Measurements from ENCODE around the gene TMEM116.
"Not testable (repeated sequence)": the region's sequence is repeated elsewhere in the genome, so short reads cannot be mapped to it uniquely, and the experiment has no call there.

TMEM116 gene

GRCh38 chr12:111997300-111997699 is 15.7 kb downstream of the TMEM116 start:
- H2BK120ac ChIP-seq (ENCODE audit: insufficient read depth, low read length, poor library complexity), result no peak overlapping the region
- H3K36me3 ChIP-seq (ENCODE audit: control insufficient read depth in 1 of 2, insufficient read depth in 2 of 2, low read length in 2 of 2), result peaks cover 0 to 1% of the 10 kb centered on the region in 2 experiments
- H3K4me3 ChIP-seq (ENCODE audit: low read depth, low read length), result no peak overlapping the region
- H3K27me3 ChIP-seq (ENCODE audit: insufficient read depth, low read length), result no peaks in the 10 kb centered on the region
- H3K23ac ChIP-seq (ENCODE audit: low read length), result no peak overlapping the region
- no peak overlapping the region for H2BK12ac ChIP-seq (ENCODE audit: low read length)
- WGBS (ENCODE audit: extremely low coverage, insufficient coverage, insufficient read length), result no CpG with 5 or more reads among the region's 2 CpGs
- H3K9ac ChIP-seq (ENCODE audit: low read length), result no peak overlapping the region
- H3K27ac ChIP-seq (ENCODE audit: low read depth, low read length), result no peak overlapping the region
- no peak overlapping the region for H4K8ac ChIP-seq (ENCODE audit: low read depth, low read length)
- H3K18ac ChIP-seq (ENCODE audit: low read length), result no peak overlapping the region
- no peak overlapping the region for H3K4me2 ChIP-seq (ENCODE audit: low read length)
- H3K79me2 ChIP-seq (ENCODE audit: control insufficient read depth, insufficient read depth, low read length, poor library complexity), result no peaks in the 10 kb centered on the region
- H2AFZ ChIP-seq (ENCODE audit: insufficient read depth, low read length, poor library complexity), result no peak overlapping the region
- no peak overlapping the region for H2BK5ac ChIP-seq (ENCODE audit: low read depth, low read length, poor library complexity)
- H3K79me1 ChIP-seq (ENCODE audit: low read length), result no peaks in the 10 kb centered on the region
- no peak overlapping the region for H3K4ac ChIP-seq (ENCODE audit: low read depth, low read length)
- H4K12ac ChIP-seq (ENCODE audit: low read depth, low read length), result no peak overlapping the region
- DNase-seq, result no peak
- no peak overlapping the region for H3K14ac ChIP-seq (ENCODE audit: low read length)
- no peaks in the 10 kb centered on the region for H3K9me3 ChIP-seq (ENCODE audit: insufficient read depth, low read depth, low read length)
- H2AK5ac ChIP-seq (ENCODE audit: low read length), result no peak overlapping the region
- no peak overlapping the region for H4K91ac ChIP-seq (ENCODE audit: low read depth, low read length)
- H3K4me1 ChIP-seq (ENCODE audit: control insufficient read depth in 1 of 2, insufficient read depth in 2 of 2, low read length in 2 of 2), result peaks cover 0 to 4% of the 10 kb centered on the region in 2 experiments

- no peak overlapping the region for H2BK120ac ChIP-seq (ENCODE audit: insufficient read depth, low read length, poor library complexity)
- H3K4me1 ChIP-seq (ENCODE audit: control insufficient read depth in 1 of 2, insufficient read depth in 2 of 2, low read length in 2 of 2), result peaks cover 0 to 4% of the 10 kb centered on the region in 2 experiments
- no peak overlapping the region for H3K4me3 ChIP-seq (ENCODE audit: low read depth, low read length)
- H3K14ac ChIP-seq (ENCODE audit: low read length), result no peak overlapping the region
- H2AFZ ChIP-seq (ENCODE audit: insufficient read depth, low read length, poor library complexity), result no peak overlapping the region
- no peak for DNase-seq
- H3K79me1 ChIP-seq (ENCODE audit: low read length), result no peaks in the 10 kb centered on the region
- no peak overlapping the region for H3K23ac ChIP-seq (ENCODE audit: low read length)
- H3K79me2 ChIP-seq (ENCODE audit: control insufficient read depth, insufficient read depth, low read length, poor library complexity), result no peaks in the 10 kb centered on the region
- H3K36me3 ChIP-seq (ENCODE audit: control insufficient read depth in 1 of 2, insufficient read depth in 2 of 2, low read length in 2 of 2), result no peaks in the 10 kb centered on the region
- no peak overlapping the region for H2AK5ac ChIP-seq (ENCODE audit: low read length)
- H3K27ac ChIP-seq (ENCODE audit: low read depth, low read length), result no peak overlapping the region
- H3K4me2 ChIP-seq (ENCODE audit: low read length), result no peak overlapping the region
- H4K91ac ChIP-seq (ENCODE audit: low read depth, low read length), result no peak overlapping the region
- WGBS (ENCODE audit: extremely low coverage, insufficient coverage, insufficient read length), result no CpG with 5 or more reads among the region's 1 CpG
- H3K9me3 ChIP-seq (ENCODE audit: insufficient read depth, low read depth, low read length), result no peaks in the 10 kb centered on the region
- H3K9ac ChIP-seq (ENCODE audit: low read length), result no peak overlapping the region
- H2BK5ac ChIP-seq (ENCODE audit: low read depth, low read length, poor library complexity), result no peak overlapping the region
- no peak overlapping the region for H3K18ac ChIP-seq (ENCODE audit: low read length)
- H3K27me3 ChIP-seq (ENCODE audit: insufficient read depth, low read length), result no peaks in the 10 kb centered on the region
- no peak overlapping the region for H4K8ac ChIP-seq (ENCODE audit: low read depth, low read length)
- H2BK12ac ChIP-seq (ENCODE audit: low read length), result no peak overlapping the region
- H3K4ac ChIP-seq (ENCODE audit: low read depth, low read length), result no peak overlapping the region
- no peak overlapping the region for H4K12ac ChIP-seq (ENCODE audit: low read depth, low read length)
These were observed 17.0 kb downstream of the TMEM116 start for GRCh38 chr12:111995782-111996480.

GRCh38 chr12:111994211-111995111 is 18.5 kb downstream of the TMEM116 start:
- H4K91ac ChIP-seq (ENCODE audit: low read depth, low read length); H3K79me2 ChIP-seq (ENCODE audit: control insufficient read depth, insufficient read depth, low read length, poor library complexity); H4K8ac ChIP-seq (ENCODE audit: low read depth, low read length); H2AK5ac ChIP-seq (ENCODE audit: low read length); H3K4ac ChIP-seq (ENCODE audit: low read depth, low read length); H3K36me3 ChIP-seq (ENCODE audit: control insufficient read depth in 1 of 2, insufficient read depth in 2 of 2, low read length in 2 of 2); H3K9ac ChIP-seq (ENCODE audit: low read length); H3K4me3 ChIP-seq (ENCODE audit: low read depth, low read length); H2BK12ac ChIP-seq (ENCODE audit: low read length); H3K9me3 ChIP-seq (ENCODE audit: insufficient read depth, low read depth, low read length); H3K27ac ChIP-seq (ENCODE audit: low read depth, low read length); H3K79me1 ChIP-seq (ENCODE audit: low read length); H2BK5ac ChIP-seq (ENCODE audit: low read depth, low read length, poor library complexity); H2AFZ ChIP-seq (ENCODE audit: insufficient read depth, low read length, poor library complexity); H3K23ac ChIP-seq (ENCODE audit: low read length); H3K18ac ChIP-seq (ENCODE audit: low read length); H4K12ac ChIP-seq (ENCODE audit: low read depth, low read length); H3K14ac ChIP-seq (ENCODE audit: low read length); H3K27me3 ChIP-seq (ENCODE audit: insufficient read depth, low read length); H3K4me1 ChIP-seq (ENCODE audit: control insufficient read depth in 1 of 2, insufficient read depth in 2 of 2, low read length in 2 of 2): not testable (repeated sequence)
- DNase-seq, result peak; percentile 53 to 90
- WGBS (ENCODE audit: extremely low coverage, insufficient coverage, insufficient read length), result no CpG with 5 or more reads among the region's 17 CpGs
- peak overlapping the region; percentile 34 for H3K4me2 ChIP-seq (ENCODE audit: low read length)
- H2BK120ac ChIP-seq (ENCODE audit: insufficient read depth, low read length, poor library complexity), result peak overlapping the region; percentile 33

GRCh38 chr12:111993292-111994150 is 19.4 kb downstream of the TMEM116 start:
- Histone ChIP-seq H3K36me3 (ENCODE audit: control insufficient read depth in 1 of 2, insufficient read depth in 2 of 2, low read length in 2 of 2) (no peaks in the 10 kb centered on the region), H3K4me2 (ENCODE audit: low read length) (no peak overlapping the region), H3K4me3 (ENCODE audit: low read depth, low read length) (no peak overlapping the region), H3K9me3 (ENCODE audit: insufficient read depth, low read depth, low read length) (no peaks in the 10 kb centered on the region), H3K27ac (ENCODE audit: low read depth, low read length) (no peak overlapping the region), H2BK5ac (ENCODE audit: low read depth, low read length, poor library complexity) (no peak overlapping the region), H3K14ac (ENCODE audit: low read length) (no peak overlapping the region), H3K79me2 (ENCODE audit: control insufficient read depth, insufficient read depth, low read length, poor library complexity) (no peaks in the 10 kb centered on the region), H4K8ac (ENCODE audit: low read depth, low read length) (no peak overlapping the region), H4K91ac (ENCODE audit: low read depth, low read length) (no peak overlapping the region), H3K4ac (ENCODE audit: low read depth, low read length) (no peak overlapping the region), H3K4me1 (ENCODE audit: control insufficient read depth in 1 of 2, insufficient read depth in 2 of 2, low read length in 2 of 2) (peaks cover 0 to 4% of the 10 kb centered on the region in 2 experiments), H4K12ac (ENCODE audit: low read depth, low read length) (no peak overlapping the region), H3K18ac (ENCODE audit: low read length) (no peak overlapping the region), H3K9ac (ENCODE audit: low read length) (no peak overlapping the region), H2BK12ac (ENCODE audit: low read length) (no peak overlapping the region), H3K27me3 (ENCODE audit: insufficient read depth, low read length) (no peaks in the 10 kb centered on the region), H3K79me1 (ENCODE audit: low read length) (no peaks in the 10 kb centered on the region), H2BK120ac (ENCODE audit: insufficient read depth, low read length, poor library complexity) (no peak overlapping the region), H3K23ac (ENCODE audit: low read length) (no peak overlapping the region), H2AFZ (ENCODE audit: insufficient read depth, low read length, poor library complexity) (no peak overlapping the region), H2AK5ac (ENCODE audit: low read length) (no peak overlapping the region)
- peak; percentile 27 to 60 for DNase-seq
- no CpG with 5 or more reads among the region's 2 CpGs for WGBS (ENCODE audit: extremely low coverage, insufficient coverage, insufficient read length)
